Activated B cell treated with CpG ODN at 0.5 μM for 24 hours (primary cell): ENCODE results near the gene RETREG2. TPM values are rescaled to one million over a fixed set of nuclear protein-coding genes. Genes with fewer than 3 reads are reported as not detected.

Source experiments
- ATAC-seq: fragments of 200-7000 bp; cut with Tn5 transposase; one replicate; pipeline ENCODE4 v1.10.0; 2021; ENCODE audit warnings: low read depth, mild to moderate bottlenecking, moderate library complexity
- CTCF ChIA-PET: fragments of 350-600 bp; sonication (Branson Sonifier 250); formaldehyde crosslinking; loops from one replicate; lab custom pipeline; 2021; ENCODE audit warnings: antibody characterized with exemption; lab: Charles Lee
- POLR2A ChIA-PET: fragments of 350-600 bp; sonication (Branson Sonifier 250); formaldehyde crosslinking; loops from one replicate; lab custom pipeline; 2021; ENCODE audit warnings: antibody characterized with exemption; lab: Charles Lee
- DNase-seq: peaks from one replicate; pipeline ENCODE4 v3.0.0; 2022
- H3K27ac Mint-ChIP-seq: one replicate; pipeline ENCODE4 v1.8.0; 2020; ENCODE audit warnings: mixed read lengths
- H3K27me3 Mint-ChIP-seq: one replicate; pipeline ENCODE4 v1.8.0; 2021; ENCODE audit warnings: mixed read lengths
- H3K36me3 Mint-ChIP-seq: one replicate; pipeline ENCODE4 v1.8.0; 2021; ENCODE audit warnings: low read depth, mixed read lengths
- H3K4me1 Mint-ChIP-seq: one replicate; pipeline ENCODE4 v1.8.0; 2021; ENCODE audit warnings: mixed read lengths
- H3K4me3 Mint-ChIP-seq: one replicate; pipeline ENCODE4 v1.8.0; 2020; ENCODE audit warnings: mild to moderate bottlenecking, mixed read lengths
- H3K9me3 Mint-ChIP-seq: one replicate; pipeline ENCODE4 v1.8.0; 2020; ENCODE audit warnings: mixed read lengths
- intact Hi-C: fragments of 100-400 bp; cut with micrococcal nuclease; formaldehyde crosslinking; loops from one replicate; pipeline ENCODE4 v1.15.1; 2024
- total RNA-seq: library from RNA; stranded (reverse); gene quantifications from 2 replicates; pipeline ENCODE4 v1.2.3, GENCODE V29; 2022
- TF ChIP-seq, protein P1 (sequence below): fragments of 200-600 bp; IDR thresholded peaks from one replicate; pipeline ENCODE4 v1.8.0; 2022; ENCODE audit warnings: antibody characterized with exemption, mild to moderate bottlenecking

The RETREG2 gene
- total RNA-seq, 1 donor from 2014 or later: 78.6 TPM

- Mint-ChIP-seq H3K27ac (no peak overlapping the region), H3K4me1 (peaks cover 27% of the 10 kb centered on the region), H3K27me3 (no peaks in the 10 kb centered on the region), H3K9me3 (no peaks in the 10 kb centered on the region), H3K36me3 (peaks cover 32% of the 10 kb centered on the region), H3K4me3 (no peak overlapping the region)
- POLR2A ChIA-PET: interaction anchor here (0.9 to 5.9 kb wide), 9 partner anchors 10 to 336 kb away, joined by 3 to 61 read pairs (median 4); partner anchors contain the start of genes ANKZF1, ATG9A, CNPPD1 and DNAJB2
- DNase-seq: no peak
- TF ChIP-seq, protein P1, sequence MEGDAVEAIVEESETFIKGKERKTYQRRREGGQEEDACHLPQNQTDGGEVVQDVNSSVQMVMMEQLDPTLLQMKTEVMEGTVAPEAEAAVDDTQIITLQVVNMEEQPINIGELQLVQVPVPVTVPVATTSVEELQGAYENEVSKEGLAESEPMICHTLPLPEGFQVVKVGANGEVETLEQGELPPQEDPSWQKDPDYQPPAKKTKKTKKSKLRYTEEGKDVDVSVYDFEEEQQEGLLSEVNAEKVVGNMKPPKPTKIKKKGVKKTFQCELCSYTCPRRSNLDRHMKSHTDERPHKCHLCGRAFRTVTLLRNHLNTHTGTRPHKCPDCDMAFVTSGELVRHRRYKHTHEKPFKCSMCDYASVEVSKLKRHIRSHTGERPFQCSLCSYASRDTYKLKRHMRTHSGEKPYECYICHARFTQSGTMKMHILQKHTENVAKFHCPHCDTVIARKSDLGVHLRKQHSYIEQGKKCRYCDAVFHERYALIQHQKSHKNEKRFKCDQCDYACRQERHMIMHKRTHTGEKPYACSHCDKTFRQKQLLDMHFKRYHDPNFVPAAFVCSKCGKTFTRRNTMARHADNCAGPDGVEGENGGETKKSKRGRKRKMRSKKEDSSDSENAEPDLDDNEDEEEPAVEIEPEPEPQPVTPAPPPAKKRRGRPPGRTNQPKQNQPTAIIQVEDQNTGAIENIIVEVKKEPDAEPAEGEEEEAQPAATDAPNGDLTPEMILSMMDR: no peak
- intact Hi-C loops: no loop called here
- ATAC-seq: no peak
- CTCF ChIA-PET: interaction anchor here (0.5 to 4.3 kb wide), 3 partner anchors 7 to 1017 kb away, joined by 4 to 25 read pairs (median 5); no protein-coding TSS in a partner anchor
Observed at GRCh38 chr2:219215871-219216534, 37.9 kb downstream of the RETREG2 start.

DNA sequence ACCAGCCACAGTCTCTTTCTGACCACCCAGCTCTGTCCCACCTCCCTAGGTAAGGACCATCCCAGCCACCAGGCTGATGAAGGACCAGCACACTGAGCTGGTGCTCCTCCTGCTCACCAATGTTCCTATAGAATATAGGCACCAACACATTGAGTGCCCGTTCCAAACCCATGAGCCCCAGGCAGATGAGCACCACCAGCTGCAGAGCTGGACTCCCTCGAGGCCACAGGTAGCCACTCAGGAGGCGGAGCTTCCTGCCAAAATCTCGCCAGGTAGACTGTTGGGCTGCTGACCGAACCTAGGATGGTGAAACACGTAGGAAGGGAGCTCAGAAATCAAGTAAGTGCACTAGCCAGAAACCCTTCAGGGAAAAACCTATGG is 38.5 kb downstream of the RETREG2 start:
- no peak for ATAC-seq
- peaks cover 22% of the 10 kb centered on the region for H3K4me1 Mint-ChIP-seq
- H3K27me3 Mint-ChIP-seq: no peaks in the 10 kb centered on the region
- CTCF ChIA-PET: interaction anchor here (0.6 to 4.3 kb wide), 3 partner anchors 8 to 78 kb away, joined by 3 to 25 read pairs (median 5); partner anchors contain the start of gene DNAJB2
- H3K27ac Mint-ChIP-seq: no peak overlapping the region
- H3K4me3 Mint-ChIP-seq: no peak overlapping the region
- intact Hi-C loops: no loop called here
- H3K36me3 Mint-ChIP-seq: peaks cover 36% of the 10 kb centered on the region
- TF ChIP-seq, protein P1: no peak
- POLR2A ChIA-PET: interaction anchor here (1.3 to 5.9 kb wide), 5 partner anchors 10 to 63 kb away, joined by 4 to 61 read pairs (median 44); partner anchors contain the start of genes ANKZF1, ATG9A, CNPPD1 and DNAJB2
- no peak for DNase-seq
- no peaks in the 10 kb centered on the region for H3K9me3 Mint-ChIP-seq

DNA sequence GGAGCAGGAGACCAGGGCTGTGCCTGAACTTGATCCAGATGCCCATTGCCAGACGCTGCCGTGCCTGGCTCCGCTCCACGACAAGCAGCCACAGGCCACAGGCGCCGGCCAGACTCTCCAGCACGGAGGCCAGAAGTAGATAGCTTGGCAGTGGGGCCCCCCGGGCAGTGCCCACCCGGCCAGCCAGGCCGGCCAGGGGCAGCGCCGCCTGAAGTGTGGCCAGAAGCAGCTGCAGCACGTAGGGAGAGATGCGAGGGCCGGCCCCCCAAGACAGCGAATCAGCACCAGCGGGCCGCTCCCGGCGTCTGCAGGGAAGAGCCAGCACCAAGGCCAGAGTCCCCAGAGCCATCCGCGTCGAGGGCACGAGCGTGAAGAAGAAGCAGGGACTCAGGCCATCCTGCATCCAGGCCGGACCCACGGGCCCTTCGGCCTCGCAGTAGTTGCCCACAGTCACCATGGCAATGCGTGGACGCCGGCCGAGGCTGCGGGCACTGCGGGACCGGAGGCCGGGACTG is 40.2 kb downstream of the RETREG2 start:
- DNase-seq (no peak), ATAC-seq (peak; percentile 22)
- H3K27ac Mint-ChIP-seq: peak overlapping the region; percentile 38
- H3K9me3 Mint-ChIP-seq: no peaks in the 10 kb centered on the region
- peaks cover 46% of the 10 kb centered on the region for H3K36me3 Mint-ChIP-seq
- POLR2A ChIA-PET: interaction anchor here (0.6 to 5.9 kb wide), 21 partner anchors 9 to 558 kb away, joined by 3 to 61 read pairs (median 5); partner anchors contain the start of genes ANKZF1, ATG9A, CNPPD1 and DNAJB2
- no peaks in the 10 kb centered on the region for H3K27me3 Mint-ChIP-seq
- TF ChIP-seq, protein P1: no peak
- intact Hi-C loops: loop anchor here (1.0 to 2.0 kb wide), 4 partner anchors 11 to 77 kb away; partner anchors contain the start of genes ANKZF1, ATG9A, NHEJ1 and RETREG2
- peak overlapping the region; percentile 81 for H3K4me3 Mint-ChIP-seq
- CTCF ChIA-PET: interaction anchor here (0.7 to 4.3 kb wide), 9 partner anchors 10 to 83 kb away, joined by 3 to 25 read pairs (median 3); partner anchors contain the start of gene CNPPD1
- peaks cover 19% of the 10 kb centered on the region for H3K4me1 Mint-ChIP-seq

- DNase-seq: peak; percentile 82
- no peaks in the 10 kb centered on the region for H3K27me3 Mint-ChIP-seq
- peak within 1 kb of the TSS; percentile 81 for H3K4me3 Mint-ChIP-seq
- peaks cover 19% of the 10 kb centered on the region for H3K4me1 Mint-ChIP-seq
- TF ChIP-seq, protein P1: no peak
- H3K9me3 Mint-ChIP-seq: no peaks in the 10 kb centered on the region
- H3K36me3 Mint-ChIP-seq: peaks cover 49% of the 10 kb centered on the region
- ChIA-PET POLR2A (interaction anchor here (0.7 to 5.9 kb wide), 16 partner anchors 9 to 322 kb away, joined by 3 to 61 read pairs (median 8); partner anchors contain the start of genes ANKZF1, ATG9A, CNPPD1 and DNAJB2), CTCF (interaction anchor here (0.9 to 4.3 kb wide), 6 partner anchors 36 to 76 kb away, joined by 3 to 25 read pairs (median 3); partner anchors contain the start of gene CNPPD1)
- peak; percentile 95 for ATAC-seq
- intact Hi-C loops: loop anchor here (1.0 to 2.0 kb wide), 8 partner anchors 10 to 76 kb away; partner anchors contain the start of genes ANKZF1, ATG9A, DNAJB2 and GLB1L
- H3K27ac Mint-ChIP-seq: peak within 1 kb of the TSS; percentile 74
Observed at GRCh38 chr2:219218732-219219701, 40.9 kb downstream of the RETREG2 start, which contains the start of gene ABCB6. Gene ABCB6 (minus strand): TSS chr2:219218958. CDS start chr2:219218673, 285 bp downstream.
